Measurements from ENCODE around the gene CPAMD8. TPM values are rescaled to one million over a fixed set of nuclear protein-coding genes. Genes with fewer than 3 reads are reported as not detected.
"Not testable (repeated sequence)": the region's sequence is repeated elsewhere in the genome, so short reads cannot be mapped to it uniquely, and the experiment has no call there.

CPAMD8 gene
- total and polyA plus RNA-seq, 4 donors: 1.9 to 11.9 (median 4.0) TPM

- no peak overlapping the region for H3K27ac ChIP-seq (ENCODE audit: low read depth in 1 of 2, low read length in 2 of 2)
- H3K4me1 ChIP-seq (ENCODE audit: control insufficient read depth in 1 of 2, insufficient read depth in 2 of 2, low read length in 2 of 2): no peaks in the 10 kb centered on the region
- no peak overlapping the region for H3K4me3 ChIP-seq (ENCODE audit: low read length in 2 of 2)
- WGBS, 2 donors: 85 to 86% methylated on average over 15 of the region's 15 CpGs
- peak in 1 of 2 donors; percentile 83 for DNase-seq
- no peaks in the 10 kb centered on the region for H3K27me3 ChIP-seq (ENCODE audit: control insufficient read depth in 1 of 2, insufficient read depth in 2 of 2, low read length in 1 of 2)
- intact Hi-C loops (cut with DNase I): no loop called here
- H3K36me3 ChIP-seq (ENCODE audit: control insufficient read depth in 1 of 2, insufficient read depth in 2 of 2, low read length in 1 of 2): no peaks in the 10 kb centered on the region
- H3K9me3 ChIP-seq (ENCODE audit: control insufficient read depth, low read length): no peaks in the 10 kb centered on the region
- no peak for ATAC-seq (ENCODE audit: low FRiP score)
Observed at GRCh38 chr19:17035842-17036424, 9.3 kb upstream of the CPAMD8 start.

- Histone ChIP-seq H3K27me3 (ENCODE audit: control insufficient read depth in 1 of 2, insufficient read depth in 2 of 2, low read length in 1 of 2) (no peaks in the 10 kb centered on the region), H3K9me3 (ENCODE audit: control insufficient read depth, low read length) (no peaks in the 10 kb centered on the region), H3K4me1 (ENCODE audit: control insufficient read depth in 1 of 2, insufficient read depth in 2 of 2, low read length in 2 of 2) (no peaks in the 10 kb centered on the region), H3K4me3 (ENCODE audit: low read length in 2 of 2) (no peak overlapping the region), H3K27ac (ENCODE audit: low read depth in 1 of 2, low read length in 2 of 2) (no peak overlapping the region), H3K36me3 (ENCODE audit: control insufficient read depth in 1 of 2, insufficient read depth in 2 of 2, low read length in 1 of 2) (no peaks in the 10 kb centered on the region)
- DNase-seq (no peak), ATAC-seq (ENCODE audit: low FRiP score) (no peak)
- 75 to 77% methylated on average over 6 of the region's 6 CpGs for WGBS, 2 donors
- intact Hi-C loops (cut with DNase I): no loop called here
Observed at GRCh38 chr19:17031741-17032140, 5.1 kb upstream of the CPAMD8 start.

GRCh38 chr19:17027535-17027975 lies 945 bp upstream of the CPAMD8 start:
- 45 to 54% methylated on average over 7 of the region's 7 CpGs for WGBS, 2 donors
- Histone ChIP-seq H3K9me3 (ENCODE audit: control insufficient read depth, low read length) (peaks cover 7% of the 10 kb centered on the region), H3K27me3 (ENCODE audit: control insufficient read depth in 1 of 2, insufficient read depth in 2 of 2, low read length in 1 of 2) (peaks cover 0 to 1% of the 10 kb centered on the region in 2 donors), H3K4me3 (ENCODE audit: low read length in 2 of 2) (no peak overlapping the region), H3K4me1 (ENCODE audit: control insufficient read depth in 1 of 2, insufficient read depth in 2 of 2, low read length in 2 of 2) (no peaks in the 10 kb centered on the region), H3K36me3 (ENCODE audit: control insufficient read depth in 1 of 2, insufficient read depth in 2 of 2, low read length in 1 of 2) (no peaks in the 10 kb centered on the region), H3K27ac (ENCODE audit: low read depth in 1 of 2, low read length in 2 of 2) (no peak overlapping the region)
- intact Hi-C loops (cut with DNase I): no loop called here
- no peak for DNase-seq
- no peak for ATAC-seq (ENCODE audit: low FRiP score)

GRCh38 chr19:17025991-17026658 lies 485 bp downstream of the CPAMD8 start:
- no peaks in the 10 kb centered on the region for H3K36me3 ChIP-seq (ENCODE audit: control insufficient read depth in 1 of 2, insufficient read depth in 2 of 2, low read length in 1 of 2)
- WGBS, 2 donors: 0 to 1% methylated on average over 26 to 40 of the region's 40 CpGs
- H3K9me3 ChIP-seq (ENCODE audit: control insufficient read depth, low read length): peaks cover 7% of the 10 kb centered on the region
- ATAC-seq (ENCODE audit: low FRiP score) (no peak), DNase-seq (no peak)
- intact Hi-C loops (cut with DNase I): no loop called here
- H3K4me3 ChIP-seq (ENCODE audit: low read length in 2 of 2): no peak overlapping the region
- no peaks in the 10 kb centered on the region for H3K4me1 ChIP-seq (ENCODE audit: control insufficient read depth in 1 of 2, insufficient read depth in 2 of 2, low read length in 2 of 2)
- H3K27ac ChIP-seq (ENCODE audit: low read depth in 1 of 2, low read length in 2 of 2): no peak overlapping the region
- H3K27me3 ChIP-seq (ENCODE audit: control insufficient read depth in 1 of 2, insufficient read depth in 2 of 2, low read length in 1 of 2): peaks cover 0 to 1% of the 10 kb centered on the region in 2 donors

GRCh38 chr19:17025361-17025760 lies 1.2 kb downstream of the CPAMD8 start:
- intact Hi-C loops (cut with DNase I): no loop called here
- H3K27me3 ChIP-seq (ENCODE audit: control insufficient read depth in 1 of 2, insufficient read depth in 2 of 2, low read length in 1 of 2): peaks cover 0 to 1% of the 10 kb centered on the region in 2 donors
- H3K4me3 ChIP-seq (ENCODE audit: low read length in 2 of 2): no peak overlapping the region
- no peaks in the 10 kb centered on the region for H3K36me3 ChIP-seq (ENCODE audit: control insufficient read depth in 1 of 2, insufficient read depth in 2 of 2, low read length in 1 of 2)
- no peaks in the 10 kb centered on the region for H3K4me1 ChIP-seq (ENCODE audit: control insufficient read depth in 1 of 2, insufficient read depth in 2 of 2, low read length in 2 of 2)
- peaks cover 9% of the 10 kb centered on the region for H3K9me3 ChIP-seq (ENCODE audit: control insufficient read depth, low read length)
- DNase-seq (no peak), ATAC-seq (ENCODE audit: low FRiP score) (no peak)
- WGBS, 2 donors: 58 to 64% methylated on average over 6 of the region's 6 CpGs
- H3K27ac ChIP-seq (ENCODE audit: low read depth in 1 of 2, low read length in 2 of 2): no peak overlapping the region

- H3K27ac ChIP-seq (ENCODE audit: low read depth in 1 of 2, low read length in 2 of 2); H3K4me1 ChIP-seq (ENCODE audit: control insufficient read depth in 1 of 2, insufficient read depth in 2 of 2, low read length in 2 of 2); H3K27me3 ChIP-seq (ENCODE audit: control insufficient read depth in 1 of 2, insufficient read depth in 2 of 2, low read length in 1 of 2); intact Hi-C loops (cut with DNase I); ATAC-seq (ENCODE audit: low FRiP score); H3K9me3 ChIP-seq (ENCODE audit: control insufficient read depth, low read length); H3K36me3 ChIP-seq (ENCODE audit: control insufficient read depth in 1 of 2, insufficient read depth in 2 of 2, low read length in 1 of 2); H3K4me3 ChIP-seq (ENCODE audit: low read length in 2 of 2); DNase-seq: not testable (repeated sequence)
- 86 to 91% methylated on average over 8 of the region's 8 CpGs for WGBS, 2 donors
Observed at GRCh38 chr19:17024941-17025340, 1.7 kb downstream of the CPAMD8 start.

- Histone ChIP-seq H3K36me3 (ENCODE audit: control insufficient read depth in 1 of 2, insufficient read depth in 2 of 2, low read length in 1 of 2) (no peaks in the 10 kb centered on the region), H3K27ac (ENCODE audit: low read depth in 1 of 2, low read length in 2 of 2) (no peak overlapping the region), H3K27me3 (ENCODE audit: control insufficient read depth in 1 of 2, insufficient read depth in 2 of 2, low read length in 1 of 2) (peaks cover 0 to 1% of the 10 kb centered on the region in 2 donors), H3K4me1 (ENCODE audit: control insufficient read depth in 1 of 2, insufficient read depth in 2 of 2, low read length in 2 of 2) (no peaks in the 10 kb centered on the region), H3K4me3 (ENCODE audit: low read length in 2 of 2) (no peak overlapping the region), H3K9me3 (ENCODE audit: control insufficient read depth, low read length) (peaks cover 9% of the 10 kb centered on the region)
- no peak for ATAC-seq (ENCODE audit: low FRiP score)
- intact Hi-C loops (cut with DNase I): no loop called here
- 79 to 94% methylated on average over 3 of the region's 3 CpGs for WGBS, 2 donors
- DNase-seq: no peak
Observed at GRCh38 chr19:17023805-17024204, 2.8 kb downstream of the CPAMD8 start.

GRCh38 chr19:17022738-17023137 lies 3.9 kb downstream of the CPAMD8 start:
- no peak for ATAC-seq (ENCODE audit: low FRiP score)
- H3K27me3 ChIP-seq (ENCODE audit: control insufficient read depth in 1 of 2, insufficient read depth in 2 of 2, low read length in 1 of 2): peaks cover 0 to 1% of the 10 kb centered on the region in 2 donors
- intact Hi-C loops (cut with DNase I): no loop called here
- no peaks in the 10 kb centered on the region for H3K4me1 ChIP-seq (ENCODE audit: control insufficient read depth in 1 of 2, insufficient read depth in 2 of 2, low read length in 2 of 2)
- no peaks in the 10 kb centered on the region for H3K36me3 ChIP-seq (ENCODE audit: control insufficient read depth in 1 of 2, insufficient read depth in 2 of 2, low read length in 1 of 2)
- WGBS, 2 donors: 87 to 93% methylated on average over 7 of the region's 7 CpGs
- peaks cover 9% of the 10 kb centered on the region for H3K9me3 ChIP-seq (ENCODE audit: control insufficient read depth, low read length)
- DNase-seq: no peak
- H3K4me3 ChIP-seq (ENCODE audit: low read length in 2 of 2): no peak overlapping the region
- no peak overlapping the region for H3K27ac ChIP-seq (ENCODE audit: low read depth in 1 of 2, low read length in 2 of 2)

Data from aorta (tissue), 5 donors.